H1 (cell line): ENCODE results near the gene MUC4. TPM values are rescaled to one million over a fixed set of nuclear protein-coding genes. Genes with fewer than 3 reads are reported as not detected.

Experiments used
- CTCF ChIA-PET: fragments of 300-600 bp; sonication (Branson Sonifier 250); formaldehyde crosslinking; loops from one replicate; lab custom pipeline; 2021; ENCODE audit not compliant: partially characterized antibody; lab: Charles Lee
- POLR2A ChIA-PET: fragments of 300-600 bp; sonication (Branson Sonifier 250); formaldehyde crosslinking; loops from one replicate; lab custom pipeline; 2021; ENCODE audit warnings: inconsistent platforms; ENCODE audit not compliant: partially characterized antibody; lab: Charles Lee
- DNase-seq, 2 experiments: peaks; one replicate each; pipeline versions ENCODE4 v3.0.0 to v3.0.0-alpha.2; 2010 to 2022; ENCODE audit warnings: low spot score in 2 of 2, low read depth in 1 of 2, mixed read lengths in 1 of 2
- FAIRE-seq: peaks from 2 replicates; lab custom pipeline; 2011; peaks lifted over from hg19 to GRCh38; lab: Jason Lieb, UNC
- H2AFZ ChIP-seq: 2 replicates; pipeline ENCODE4 v1.8.1; 2012; ENCODE audit warnings: low read length, inconsistent platforms
- H2AK5ac ChIP-seq: 2 replicates; pipeline ENCODE4 v1.6.1; 2013; ENCODE audit warnings: low read depth, low read length
- H2BK120ac ChIP-seq: replicated peaks from 2 replicates; pipeline ENCODE3; 2013; ENCODE audit warnings: low read depth, low read length, inconsistent platforms
- H2BK12ac ChIP-seq: 2 replicates; pipeline ENCODE4 v1.6.1; 2013; ENCODE audit warnings: low read depth, low read length
- H2BK15ac ChIP-seq: 2 replicates; pipeline ENCODE4 v1.6.1; 2013; ENCODE audit warnings: low read length
- H2BK20ac ChIP-seq: 2 replicates; pipeline ENCODE4 v1.6.1; 2013; ENCODE audit warnings: low read length
- H2BK5ac ChIP-seq: 2 replicates; pipeline ENCODE4 v1.6.1; 2013; ENCODE audit warnings: low read depth, low read length
- H3K14ac ChIP-seq: 2 replicates; pipeline ENCODE4 v1.6.1; 2013; ENCODE audit warnings: inconsistent platforms; ENCODE audit not compliant: insufficient read length
- H3K18ac ChIP-seq: 2 replicates; pipeline ENCODE4 v1.6.1; 2013; ENCODE audit warnings: low read length; ENCODE audit errors: extremely low read depth
- H3K23ac ChIP-seq: 2 replicates; pipeline ENCODE4 v1.6.1; 2013; ENCODE audit warnings: inconsistent platforms; ENCODE audit not compliant: insufficient read length
- H3K23me2 ChIP-seq: 2 replicates; pipeline ENCODE4 v1.6.1; 2013; ENCODE audit warnings: low read depth, low read length
- H3K27ac ChIP-seq: 2 replicates; pipeline ENCODE4 v1.6.1; 2011; ENCODE audit warnings: low read depth, low read length, inconsistent platforms
- H3K27me3 ChIP-seq, 4 experiments: replicated peaks in 1 of 4; 1 replicate in 1 of 4; 2 replicates in 3 of 4; pipeline versions ENCODE4 v1.6.1 to v1.8.1; 2011 to 2013; ENCODE audit warnings: low read length in 3 of 4, mild to moderate bottlenecking in 3 of 4, inconsistent platforms in 2 of 4, mixed read lengths in 2 of 4, moderate library complexity in 1 of 4; ENCODE audit not compliant: control insufficient read depth in 3 of 4, insufficient read depth in 3 of 4; ENCODE audit errors: extremely low read depth in 1 of 4
- H3K36me3 ChIP-seq, 4 experiments: 2 replicates each; pipeline versions ENCODE4 v1.6.1 to v1.8.1; 2011 to 2013; ENCODE audit warnings: mild to moderate bottlenecking in 4 of 4, low read length in 3 of 4, moderate library complexity in 2 of 4, control low read depth in 1 of 4, inconsistent platforms in 1 of 4; ENCODE audit not compliant: insufficient read depth in 4 of 4, control insufficient read depth in 2 of 4
- H3K4ac ChIP-seq: replicated peaks from 2 replicates; pipeline ENCODE3; 2013; ENCODE audit warnings: low read length, low read depth, mixed read lengths, inconsistent platforms; ENCODE audit not compliant: insufficient read length
- H3K4me1 ChIP-seq, 4 experiments: replicated peaks in 1 of 4; 1 replicate in 1 of 4; 2 replicates in 3 of 4; pipeline versions ENCODE4 v1.6.1 to v1.8.1; 2011 to 2013; ENCODE audit warnings: low read length in 3 of 4, inconsistent platforms in 2 of 4, mixed read lengths in 1 of 4; ENCODE audit not compliant: insufficient read depth in 4 of 4, control insufficient read depth in 3 of 4
- H3K4me2 ChIP-seq, 2 experiments: 2 replicates each; pipeline versions ENCODE4 v1.6.1 to v1.8.1; 2011 to 2013; ENCODE audit warnings: low read depth in 2 of 2, low read length in 2 of 2, control low read depth in 1 of 2, inconsistent platforms in 1 of 2, mild to moderate bottlenecking in 1 of 2; ENCODE audit not compliant: insufficient read depth in 1 of 2
- H3K4me3 ChIP-seq, 4 experiments: fragments of 200-600, 300-600 bp in 1 of 4; sonication (generic), shearing (Covaris generic), sonication (Bioruptor Twin) in 1 of 4; 2 replicates each; pipeline versions ENCODE4 v1.5.1 to v1.8.1; 2011 to 2016; ENCODE audit warnings: low read length in 4 of 4, low read depth in 3 of 4, control low read depth in 2 of 4, inconsistent platforms in 2 of 4, mild to moderate bottlenecking in 2 of 4, mixed read lengths in 1 of 4, moderate library complexity in 1 of 4; ENCODE audit not compliant: insufficient read depth in 2 of 4; ENCODE audit errors: extremely low read depth in 1 of 4
- H3K56ac ChIP-seq: replicated peaks from 2 replicates; pipeline ENCODE3; 2013; ENCODE audit warnings: low read depth, mild to moderate bottlenecking, mixed read lengths, low read length, inconsistent platforms; ENCODE audit not compliant: insufficient read length
- H3K79me1 ChIP-seq: 2 replicates; pipeline ENCODE4 v1.6.1; 2013; ENCODE audit warnings: low read depth, low read length, control low read depth
- H3K79me2 ChIP-seq, 2 experiments: 2 replicates each; pipeline versions ENCODE4 v1.6.1 to v1.8.1; 2012 to 2013; ENCODE audit warnings: low read length in 2 of 2, mild to moderate bottlenecking in 2 of 2, inconsistent platforms in 1 of 2; ENCODE audit not compliant: insufficient read depth in 2 of 2, control insufficient read depth in 1 of 2
- H3K9ac ChIP-seq, 4 experiments: replicated peaks in 1 of 4; 1 replicate in 1 of 4; 2 replicates in 3 of 4; pipeline versions ENCODE4 v1.6.1 to v1.8.1; 2011 to 2013; ENCODE audit warnings: low read depth in 3 of 4, low read length in 3 of 4, control low read depth in 2 of 4, mild to moderate bottlenecking in 2 of 4, moderate library complexity in 2 of 4, inconsistent platforms in 1 of 4; ENCODE audit errors: extremely low read depth in 1 of 4
- H3K9me3 ChIP-seq, 2 experiments: 2 replicates each; pipeline versions ENCODE4 v1.6.1 to v1.8.1; 2012 to 2013; ENCODE audit warnings: mild to moderate bottlenecking in 2 of 2, moderate library complexity in 2 of 2, control low read depth in 1 of 2, inconsistent platforms in 1 of 2, low read depth in 1 of 2, low read length in 1 of 2, mixed read lengths in 1 of 2; ENCODE audit not compliant: insufficient read depth in 2 of 2
- H4K20me1 ChIP-seq, 2 experiments: replicated peaks in 1 of 2; 2 replicates each; pipeline versions ENCODE3 to v1.8.1; 2011 to 2013; ENCODE audit warnings: inconsistent platforms in 2 of 2, low read length in 2 of 2, mild to moderate bottlenecking in 1 of 2; ENCODE audit not compliant: insufficient read depth in 2 of 2, control insufficient read depth in 1 of 2
- H4K5ac ChIP-seq: 2 replicates; pipeline ENCODE4 v1.6.1; 2013; ENCODE audit warnings: low read length, low read depth, mixed read lengths, inconsistent platforms; ENCODE audit not compliant: insufficient read length
- H4K8ac ChIP-seq: 2 replicates; pipeline ENCODE4 v1.8.0; 2013; ENCODE audit warnings: mild to moderate bottlenecking, moderate library complexity, low read length, inconsistent platforms; ENCODE audit not compliant: insufficient read depth; ENCODE audit errors: extremely low read depth
- H4K91ac ChIP-seq: replicated peaks from 2 replicates; pipeline ENCODE3; 2013; ENCODE audit warnings: low read length, mixed read lengths, inconsistent platforms; ENCODE audit not compliant: insufficient read length
- ASH2L ChIP-seq: fragments of 200-600, 300-600 bp; sonication (generic); IDR thresholded peaks from one replicate; pipeline ENCODE4 v1.7.1; 2017; ENCODE audit warnings: low read length
- CEBPB ChIP-seq: IDR thresholded peaks from 2 replicates; pipeline ENCODE4 v1.6.1; 2012; ENCODE audit warnings: low read depth, low read length
- KDM5A ChIP-seq: fragments of 200-600 bp; IDR thresholded peaks from 2 replicates; pipeline ENCODE4 v1.7.1; 2012; ENCODE audit warnings: mild to moderate bottlenecking, low read length, inconsistent platforms, mixed read lengths
- PHF8 ChIP-seq: fragments of 200-600 bp; sonication (generic); conservative IDR thresholded peaks from 2 replicates; pipeline ENCODE4 v1.7.1; 2012; ENCODE audit warnings: low read depth, mild to moderate bottlenecking, inconsistent platforms, low read length, moderate library complexity
- RAD21 ChIP-seq, 2 experiments: IDR thresholded peaks in 1 of 2; conservative IDR thresholded peaks in 1 of 2; 2 replicates each; pipeline ENCODE4 v1.6.1; 2011; ENCODE audit warnings: low read depth in 2 of 2, low read length in 2 of 2, improper control_type of control experiment in 1 of 2, inconsistent platforms in 1 of 2, mild to moderate bottlenecking in 1 of 2, moderate library complexity in 1 of 2
- SIRT6 ChIP-seq: IDR thresholded peaks from one replicate; pipeline ENCODE4 v1.7.1; 2012; ENCODE audit warnings: low read length, inconsistent platforms
- SIX5 ChIP-seq: IDR thresholded peaks from 2 replicates; pipeline ENCODE4 v1.6.1; 2011; ENCODE audit warnings: mild to moderate bottlenecking, low read depth, low read length
- TEAD4 ChIP-seq: IDR thresholded peaks from 2 replicates; pipeline ENCODE4 v1.6.1; 2012; ENCODE audit warnings: low read depth, low read length, inconsistent platforms, mixed read lengths
- WGBS, 2 experiments: shearing (Covaris generic) in 1 of 2; methylation state at CpG; one replicate each; pipeline versions ENCODE4 v1.1.6 to v1.1.7; 2013 to 2015; ENCODE audit warnings: low lambda C conversion rate in 2 of 2, mixed read lengths in 2 of 2, inconsistent platforms in 1 of 2, low coverage in 1 of 2, missing lambda C conversion rate in 1 of 2; ENCODE audit not compliant: insufficient replicate concordance in 2 of 2, insufficient coverage in 1 of 2, insufficient read length in 1 of 2; ENCODE audit errors: extremely low coverage in 1 of 2, missing lambda C conversion rate in 1 of 2; 5-methylcytosine and 5-hydroxymethylcytosine counted together
- polyA plus RNA-seq, 7 experiments: library from polyadenylated mRNA; depleted of rRNA in 3 of 7; stranded (reverse) in 5 of 7; unstranded in 2 of 7; fragments of >200 nt in 5 of 7; fragments of 200-250 nt in 2 of 7; gene quantifications; 1 replicate in 5 of 7; 2 replicates in 1 of 7; 4 replicates in 1 of 7; pipeline versions ENCODE4 v1.2.1 to v1.2.3, GENCODE V29; 2011 to 2013; ENCODE audit warnings: missing spikeins in 2 of 7, mixed read lengths in 2 of 7
- total RNA-seq: library from RNA; stranded (reverse); fragmentation: NEBNext Ultra II Directional; extraction: Animal tissue kit (Norgen Biotek cat#: 25700); gene quantifications from 2 replicates; pipeline ENCODE4 v1.2.1, GENCODE V29; 2021
- TF ChIP-seq, protein P1 (sequence below), 3 experiments: IDR thresholded peaks; 1 replicate in 2 of 3; 2 replicates in 1 of 3; pipeline versions ENCODE4 v1.5.1 to v1.6.1; 2011; ENCODE audit warnings: low read length in 3 of 3, mild to moderate bottlenecking in 3 of 3, inconsistent platforms in 2 of 3, low read depth in 1 of 3, moderate library complexity in 1 of 3; ENCODE audit not compliant: insufficient read depth in 1 of 3; ENCODE audit errors: control extremely low read depth in 1 of 3

MUC4 gene
- total and polyA plus RNA-seq, 2 of the 8 experiments (the other 6 are each of a cell fraction or from before 2014, with no cell fraction given) = 0.89 to 2.0 TPM

DNA sequence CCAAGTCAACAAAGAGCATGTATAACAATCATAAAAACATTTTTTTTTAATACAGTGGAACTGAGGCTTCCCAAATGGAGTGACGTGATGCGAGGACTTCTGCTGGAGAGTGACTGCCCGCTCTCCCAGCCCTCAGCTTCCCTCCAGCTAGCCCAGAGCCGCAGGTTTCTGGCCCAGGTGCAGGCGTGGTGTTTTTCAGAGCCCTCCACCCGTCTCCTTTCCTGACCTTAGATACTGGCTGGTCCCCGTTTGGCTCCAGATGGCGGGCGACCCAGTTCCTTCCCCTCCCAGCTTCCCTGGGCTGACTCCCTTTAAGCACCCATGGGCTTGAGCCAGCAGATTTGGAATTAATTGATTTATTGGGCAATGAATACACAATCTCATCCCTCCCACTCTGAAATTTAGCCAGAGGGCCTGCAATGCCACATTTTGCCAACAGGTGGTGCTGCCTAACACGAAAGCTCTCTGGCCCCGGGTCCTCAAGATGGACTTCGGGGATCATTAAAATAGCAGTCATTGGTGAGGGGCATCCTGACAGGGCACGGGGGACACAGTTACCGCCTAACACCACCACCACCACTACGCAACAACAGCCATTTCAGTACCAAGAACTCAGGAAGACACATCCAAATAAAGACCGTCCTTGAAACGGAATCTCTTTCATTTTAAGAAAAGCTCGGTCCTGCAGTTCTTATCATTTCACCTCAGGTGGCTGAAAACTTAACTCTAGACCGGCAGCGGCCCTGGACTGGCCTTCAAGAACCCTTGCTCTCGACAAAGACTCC is 47.5 kb upstream of the MUC4 start:
- Histone ChIP-seq H4K91ac (no peak overlapping the region), H3K4me3 (peak overlapping the region in 1 of 4 experiments; percentile 30; a peak in 1 of 8 replicates), H2BK20ac (no peak overlapping the region), H3K9ac (no peak overlapping the region), H3K4me1 (no peaks in the 10 kb centered on the region; a peak in 2 of 7 replicates), H2AK5ac (no peak overlapping the region), H3K23me2 (no peaks in the 10 kb centered on the region), H3K56ac (no peak overlapping the region), H3K79me1 (no peaks in the 10 kb centered on the region), H3K4me2 (peak overlapping the region in 1 of 2 experiments; percentile 50; a peak in 2 of 4 replicates), H2BK12ac (no peak overlapping the region), H3K14ac (no peak overlapping the region), H2AFZ (0 out of 2 replicates have a peak overlapping the region, but pooled peaks have one; percentile 15), H3K9me3 (no peaks in the 10 kb centered on the region), H2BK15ac (no peak overlapping the region), H3K27ac (no peak overlapping the region), H3K79me2 (no peaks in the 10 kb centered on the region), H4K20me1 (no peaks in the 10 kb centered on the region), H2BK5ac (no peak overlapping the region), H3K27me3 (no peaks in the 10 kb centered on the region; a peak in 1 of 7 replicates), H4K5ac (no peak overlapping the region), H2BK120ac (no peak overlapping the region), H3K36me3 (no peaks in the 10 kb centered on the region), H4K8ac (peak overlapping the region; percentile 57), H3K18ac (no peak overlapping the region; the same call in 1 of the 2 replicates), H3K23ac (no peak overlapping the region), H3K4ac (no peak overlapping the region)
- FAIRE-seq (no peak), DNase-seq (peak; percentile 54 to 96)
- ChIA-PET POLR2A (interaction anchor here (1.2 to 1.5 kb wide), 4 partner anchors 10 to 55 kb away, joined by 3 to 9 read pairs (median 4); no protein-coding TSS in a partner anchor), CTCF (interaction anchor here (0.5 to 16.5 kb wide), 26 partner anchors 9 to 333 kb away, joined by 3 to 499 read pairs (median 5); partner anchors contain the start of gene TNK2)
- 45% methylated on average over 21 of the region's 21 CpGs; no CpG with 5 or more reads in 1 of the 2 experiments for WGBS, 2 experiments
- TF ChIP-seq PHF8 (no peak), KDM5A (no peak), SIX5 (no peak), RAD21 (IDR thresholded peaks at IDR 0.05 in 1 of 2, conservative IDR thresholded peaks at IDR 0.05 in 1 of 2; ENCODE audit: low read depth in 2 of 2, low read length in 2 of 2) (peak; percentile 84 to 88), CEBPB (peak; percentile 62), ASH2L (peak; percentile 17), SIRT6 (no peak), TEAD4 (0 out of 2 replicates have a peak, but pooled peaks have one; percentile 13)
- TF ChIP-seq, protein P1, sequence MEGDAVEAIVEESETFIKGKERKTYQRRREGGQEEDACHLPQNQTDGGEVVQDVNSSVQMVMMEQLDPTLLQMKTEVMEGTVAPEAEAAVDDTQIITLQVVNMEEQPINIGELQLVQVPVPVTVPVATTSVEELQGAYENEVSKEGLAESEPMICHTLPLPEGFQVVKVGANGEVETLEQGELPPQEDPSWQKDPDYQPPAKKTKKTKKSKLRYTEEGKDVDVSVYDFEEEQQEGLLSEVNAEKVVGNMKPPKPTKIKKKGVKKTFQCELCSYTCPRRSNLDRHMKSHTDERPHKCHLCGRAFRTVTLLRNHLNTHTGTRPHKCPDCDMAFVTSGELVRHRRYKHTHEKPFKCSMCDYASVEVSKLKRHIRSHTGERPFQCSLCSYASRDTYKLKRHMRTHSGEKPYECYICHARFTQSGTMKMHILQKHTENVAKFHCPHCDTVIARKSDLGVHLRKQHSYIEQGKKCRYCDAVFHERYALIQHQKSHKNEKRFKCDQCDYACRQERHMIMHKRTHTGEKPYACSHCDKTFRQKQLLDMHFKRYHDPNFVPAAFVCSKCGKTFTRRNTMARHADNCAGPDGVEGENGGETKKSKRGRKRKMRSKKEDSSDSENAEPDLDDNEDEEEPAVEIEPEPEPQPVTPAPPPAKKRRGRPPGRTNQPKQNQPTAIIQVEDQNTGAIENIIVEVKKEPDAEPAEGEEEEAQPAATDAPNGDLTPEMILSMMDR (IDR thresholded peaks at IDR 0.05; ENCODE audit: control extremely low read depth in 1 of 3, insufficient read depth in 1 of 3, low read depth in 1 of 3, low read length in 3 of 3) = peak; percentile 86 to 96 (median 90)
